Dedifferentiated amniotic fluid mesenchymal stem cell (primary cell): ENCODE measurements around the gene PPM1N.

Experiments
- DNase-seq: peaks from one replicate; pipeline ENCODE4 v3.0.0-alpha.2; 2016; ENCODE audit errors: extremely low spot score

PPM1N gene

DNA sequence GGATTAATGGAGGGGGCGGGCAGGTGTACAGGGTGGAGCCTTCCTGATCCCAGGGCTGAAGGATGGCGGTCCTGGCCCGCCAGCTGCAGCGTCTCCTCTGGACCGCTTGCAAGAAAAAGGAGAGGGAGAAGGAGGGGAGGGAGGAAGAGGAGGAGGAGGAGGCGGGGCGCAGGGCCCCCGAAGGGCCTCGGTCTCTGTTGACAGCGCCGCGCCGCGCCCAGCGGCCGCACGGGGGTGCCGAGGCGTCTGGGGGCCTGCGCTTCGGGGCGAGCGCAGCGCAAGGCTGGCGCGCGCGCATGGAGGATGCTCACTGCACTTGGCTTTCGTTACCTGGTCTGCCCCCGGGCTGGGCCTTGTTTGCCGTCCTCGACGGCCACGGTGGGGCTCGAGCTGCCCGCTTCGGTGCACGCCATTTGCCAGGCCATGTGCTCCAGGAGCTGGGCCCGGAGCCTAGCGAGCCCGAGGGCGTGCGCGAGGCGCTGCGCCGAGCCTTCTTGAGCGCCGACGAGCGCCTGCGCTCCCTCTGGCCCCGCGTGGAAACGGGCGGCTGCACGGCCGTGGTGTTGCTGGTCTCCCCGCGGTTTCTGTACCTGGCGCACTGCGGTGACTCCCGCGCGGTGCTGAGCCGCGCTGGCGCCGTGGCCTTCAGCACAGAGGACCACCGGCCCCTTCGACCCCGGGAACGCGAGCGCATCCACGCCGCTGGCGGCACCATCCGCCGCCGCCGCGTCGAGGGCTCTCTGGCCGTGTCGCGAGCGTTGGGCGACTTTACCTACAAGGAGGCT, at the start of gene PPM1N:
PPM1N (plus strand) TSS at position 33 of the 785 bp plus-strand sequence; CDS start at position 63, 30 bp downstream.
- DNase-seq = no peak

- DNase-seq = no peak
Measured at GRCh38 chr19:45448887-45449299, 49.4 kb upstream of the PPM1N start.

- DNase-seq = no peak
Measured at GRCh38 chr19:45450012-45450333, 48.3 kb upstream of the PPM1N start.

- DNase-seq = no peak
Measured at GRCh38 chr19:45451131-45451849, 47.0 kb upstream of the PPM1N start.

GRCh38 chr19:45451850-45452387, 46.3 kb upstream of the PPM1N start:
- DNase-seq = no peak

DNA sequence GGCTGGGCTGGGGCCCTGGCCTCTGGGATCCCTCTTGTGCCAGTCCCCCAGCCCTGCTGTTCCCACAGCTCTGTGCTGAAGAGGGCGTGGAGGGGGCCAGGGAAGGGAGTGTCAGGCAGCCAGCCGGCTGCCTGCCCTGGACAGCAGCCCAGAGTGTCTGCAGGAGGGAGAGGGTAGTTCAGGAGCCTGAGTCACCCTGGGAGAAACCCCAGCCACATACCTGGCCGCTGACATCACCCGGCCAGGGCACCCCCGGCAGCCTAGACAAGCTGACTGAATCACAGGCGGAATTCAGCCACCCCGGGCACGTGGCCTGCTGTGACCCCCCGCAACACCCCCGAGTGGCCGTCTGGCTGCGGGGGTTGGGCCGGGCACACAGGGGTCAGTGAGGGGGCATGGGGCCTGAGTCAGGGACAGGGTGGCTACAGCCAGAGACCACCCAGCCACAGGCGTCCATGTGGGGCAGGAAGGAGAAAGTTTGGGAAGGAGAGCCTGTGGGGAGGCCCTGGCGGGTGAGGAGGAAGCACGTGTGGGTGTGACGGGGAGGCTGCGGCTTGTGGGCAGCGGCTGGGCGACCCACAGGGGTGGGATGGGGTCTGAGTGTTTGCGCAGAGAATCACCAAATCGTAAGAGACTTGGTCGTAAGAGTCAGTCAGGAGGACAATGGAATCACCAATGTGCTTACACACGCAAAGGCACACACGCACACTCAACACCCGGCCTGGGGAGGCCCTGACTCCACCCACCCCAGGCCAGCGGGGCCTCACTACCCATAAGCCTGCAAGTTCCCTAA, 42.3 kb upstream of the PPM1N start:
- DNase-seq = peak; percentile 98

DNA sequence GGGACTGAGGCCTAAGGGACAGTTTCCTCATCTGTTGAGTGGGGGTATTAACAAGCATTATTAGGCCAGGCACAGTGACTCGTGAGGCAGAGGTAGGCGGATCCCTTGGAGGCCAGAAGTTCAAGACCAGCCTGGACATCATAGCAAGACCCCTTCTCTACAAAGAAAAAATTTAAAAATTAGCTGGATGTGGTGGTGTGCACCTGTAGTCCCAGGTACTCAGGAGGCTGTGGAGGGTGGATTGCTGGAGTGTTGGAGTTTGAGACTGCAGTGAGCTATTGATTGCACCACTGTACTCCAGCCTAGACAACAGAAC, 41.8 kb upstream of the PPM1N start:
- no peak for DNase-seq

- DNase-seq = no peak
Measured at GRCh38 chr19:45457776-45458175, 40.5 kb upstream of the PPM1N start.

GRCh38 chr19:45460807-45461347, 37.4 kb upstream of the PPM1N start:
- no peak for DNase-seq

DNA sequence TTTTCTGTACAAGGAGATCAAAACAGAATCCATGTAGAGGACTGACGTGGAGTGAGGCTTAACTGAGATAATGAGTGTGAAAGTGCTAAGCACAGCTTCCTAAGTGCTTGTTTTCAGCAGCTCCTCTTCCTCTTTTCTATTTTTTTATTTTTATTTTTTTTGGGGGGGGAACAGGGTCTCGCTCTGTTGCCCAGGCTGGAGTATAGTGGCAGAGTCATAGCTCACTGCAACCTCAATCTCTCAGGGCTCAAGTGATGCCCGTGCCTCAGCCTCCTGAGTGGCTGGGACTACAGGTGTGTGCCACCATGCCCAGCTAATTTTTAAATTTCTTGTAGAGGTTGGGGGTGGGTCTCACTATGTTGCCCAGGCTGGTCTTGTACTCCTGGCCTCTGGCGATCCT, 36.1 kb upstream of the PPM1N start:
- no peak for DNase-seq

DNA sequence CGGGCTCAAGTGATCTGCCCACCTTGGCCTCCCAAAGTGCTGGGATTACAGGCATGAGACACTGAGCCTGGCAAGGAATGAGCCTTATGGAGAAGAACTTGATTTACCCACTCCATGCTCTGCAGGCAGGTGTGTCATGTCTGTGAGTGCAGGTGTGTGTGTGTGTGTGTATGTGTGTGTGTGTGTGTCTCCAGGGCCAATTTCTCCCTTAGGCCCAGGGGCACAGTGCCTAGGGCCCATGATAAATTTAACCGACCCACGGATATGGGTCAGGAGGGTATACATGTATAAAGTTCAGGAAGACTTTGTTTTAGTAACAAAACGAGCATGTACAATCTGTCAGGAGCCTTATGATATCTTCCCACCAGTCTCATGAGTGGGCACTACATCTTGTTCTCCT, 35.0 kb upstream of the PPM1N start:
- no peak for DNase-seq

DNA sequence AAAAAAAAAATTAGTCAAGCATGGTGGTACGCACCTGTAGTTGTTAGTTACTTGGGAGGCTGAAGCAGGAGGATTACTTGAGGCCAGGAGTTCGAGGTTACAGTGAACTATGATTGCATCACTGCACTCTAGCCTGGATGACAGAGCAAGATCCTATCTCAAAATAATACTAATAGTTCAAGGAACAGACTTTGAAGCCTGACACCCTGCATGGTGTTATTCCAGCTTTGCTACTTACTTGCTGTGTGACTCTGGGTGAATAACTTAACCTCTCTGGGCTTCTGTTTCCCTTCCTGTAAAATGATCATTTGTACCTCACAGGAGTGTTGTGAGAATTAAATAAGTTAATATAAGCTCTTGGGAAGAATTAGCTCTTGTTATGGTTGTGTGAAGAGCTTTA, 34.0 kb upstream of the PPM1N start:
- DNase-seq = no peak

GRCh38 chr19:45464852-45465441, 33.3 kb upstream of the PPM1N start:
- no peak for DNase-seq

DNA sequence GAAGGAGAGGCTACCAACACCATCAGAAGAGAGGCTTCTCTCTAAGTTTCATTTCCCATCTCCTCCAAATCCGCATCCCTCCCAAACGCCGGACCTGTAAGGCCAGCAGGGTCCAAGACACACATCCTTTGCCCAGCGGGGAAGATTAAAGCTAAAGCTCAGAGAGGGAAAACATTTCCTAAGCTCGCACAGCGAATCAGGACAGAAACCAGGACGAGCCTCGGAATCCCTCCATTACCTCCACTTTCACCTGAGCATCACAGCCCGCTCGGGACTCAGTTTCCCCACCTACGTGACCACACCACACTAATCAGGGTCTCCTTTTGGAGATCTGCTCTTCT, 31.2 kb upstream of the PPM1N start:
- DNase-seq = no peak

GRCh38 chr19:45467456-45468158, 30.6 kb upstream of the PPM1N start, which contains the start of gene FOSB:
FOSB (plus strand) TSS chr19:45467996; CDS start chr19:45468587, 591 bp downstream.
- peak; percentile 96 for DNase-seq

DNA sequence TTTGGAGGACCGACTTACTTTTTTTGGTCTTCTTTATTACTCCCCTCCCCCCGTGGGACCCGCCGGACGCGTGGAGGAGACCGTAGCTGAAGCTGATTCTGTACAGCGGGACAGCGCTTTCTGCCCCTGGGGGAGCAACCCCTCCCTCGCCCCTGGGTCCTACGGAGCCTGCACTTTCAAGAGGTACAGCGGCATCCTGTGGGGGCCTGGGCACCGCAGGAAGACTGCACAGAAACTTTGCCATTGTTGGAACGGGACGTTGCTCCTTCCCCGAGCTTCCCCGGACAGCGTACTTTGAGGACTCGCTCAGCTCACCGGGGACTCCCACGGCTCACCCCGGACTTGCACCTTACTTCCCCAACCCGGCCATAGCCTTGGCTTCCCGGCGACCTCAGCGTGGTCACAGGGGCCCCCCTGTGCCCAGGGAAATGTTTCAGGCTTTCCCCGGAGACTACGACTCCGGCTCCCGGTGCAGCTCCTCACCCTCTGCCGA, 30.0 kb upstream of the PPM1N start:
- DNase-seq = no peak

DNA sequence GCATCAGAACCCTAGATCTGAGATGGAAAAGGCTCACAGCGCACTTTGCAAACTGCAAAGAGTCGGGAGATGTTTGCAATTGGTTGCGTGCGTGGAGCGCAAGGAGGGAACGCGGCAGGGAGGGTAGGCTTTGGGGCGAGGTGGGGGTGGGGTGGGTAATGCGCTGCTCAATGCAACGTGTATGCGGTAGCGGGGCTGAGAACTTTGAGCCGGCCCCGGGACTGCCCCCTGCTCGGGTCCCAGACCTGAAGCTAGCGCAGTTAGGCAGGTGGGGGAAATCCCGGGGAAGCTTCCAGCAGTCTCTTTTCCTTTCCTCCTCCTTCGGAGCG, 29.5 kb upstream of the PPM1N start:
- DNase-seq = no peak

- peak; percentile 76 for DNase-seq
Measured at GRCh38 chr19:45469132-45469944, 28.9 kb upstream of the PPM1N start.

GRCh38 chr19:45469945-45470761, 28.1 kb upstream of the PPM1N start:
- DNase-seq = peak; percentile 63

GRCh38 chr19:45470762-45471081, 27.5 kb upstream of the PPM1N start:
- no peak for DNase-seq
